WTC11 (cell line): ENCODE results near the gene NECAB2. TPM values are rescaled to one million over a fixed set of nuclear protein-coding genes. Genes with fewer than 3 reads are reported as not detected.
A peak's percentile ranks its signal among the peaks of the same experiment; 100 is the strongest.

ENCODE experiments used
- ATAC-seq: fragments of 200-7000 bp; cut with Tn5 transposase; 2 replicates; pipeline ENCODE4 v1.10.0; 2021; ENCODE audit warnings: mild to moderate bottlenecking, moderate library complexity
- CTCF ChIA-PET: fragments of 300-600 bp; sonication (Branson Sonifier 250); formaldehyde crosslinking; loops from one replicate; lab custom pipeline; 2021; ENCODE audit warnings: antibody characterized with exemption; lab: Charles Lee
- POLR2A ChIA-PET: fragments of 350-600 bp; sonication (Branson Sonifier 250); formaldehyde crosslinking; loops from one replicate; lab custom pipeline; 2021; ENCODE audit warnings: antibody characterized with exemption; lab: Charles Lee
- DNase-seq: peaks from one replicate; pipeline ENCODE4 v3.0.0; 2021; ENCODE audit warnings: low spot score
- H3K27ac Mint-ChIP-seq: 2 replicates; pipeline ENCODE4 v1.8.0; 2021; ENCODE audit warnings: mixed read lengths
- H3K27me3 Mint-ChIP-seq: 2 replicates; pipeline ENCODE4 v1.8.0; 2021; ENCODE audit warnings: low read depth, mild to moderate bottlenecking, moderate library complexity, mixed read lengths
- H3K36me3 Mint-ChIP-seq: 2 replicates; pipeline ENCODE4 v1.8.0; 2021; ENCODE audit warnings: mixed read lengths
- H3K4me1 Mint-ChIP-seq: 2 replicates; pipeline ENCODE4 v1.8.0; 2022; ENCODE audit warnings: mixed read lengths
- H3K4me3 Mint-ChIP-seq: 2 replicates; pipeline ENCODE4 v1.8.0; 2021; ENCODE audit warnings: mild to moderate bottlenecking, moderate library complexity, mixed read lengths
- H3K9me3 Mint-ChIP-seq: 2 replicates; pipeline ENCODE4 v1.8.0; 2021; ENCODE audit warnings: mixed read lengths
- CREB1 ChIP-seq: sonication (generic); formaldehyde crosslinking; IDR thresholded peaks from 2 replicates; pipeline ENCODE4 v1.8.0; 2023; ENCODE audit warnings: mild to moderate bottlenecking, missing genetic modification reagents
- CTCF ChIP-seq: fragments of 200-600 bp; IDR thresholded peaks from 2 replicates; pipeline ENCODE4 v1.8.0; 2022; ENCODE audit warnings: antibody characterized with exemption
- E2F1 ChIP-seq: sonication (generic); formaldehyde crosslinking; IDR thresholded peaks from 2 replicates; pipeline ENCODE4 v1.8.0; 2022; ENCODE audit warnings: mild to moderate bottlenecking, missing genetic modification reagents
- E2F5 ChIP-seq: sonication (generic); formaldehyde crosslinking; IDR thresholded peaks from 2 replicates; pipeline ENCODE4 v1.8.1; 2022; ENCODE audit warnings: mild to moderate bottlenecking, moderate library complexity, missing genetic modification reagents
- ETV6 ChIP-seq: sonication (generic); formaldehyde crosslinking; IDR thresholded peaks from 2 replicates; pipeline ENCODE4 v1.8.1; 2022; ENCODE audit warnings: mild to moderate bottlenecking, missing genetic modification reagents
- GABPB1 ChIP-seq: sonication (generic); formaldehyde crosslinking; IDR thresholded peaks from 2 replicates; pipeline ENCODE4 v1.8.1; 2023; ENCODE audit warnings: mild to moderate bottlenecking, missing genetic modification reagents
- GTF2I ChIP-seq: fragments of 250-450 bp; sonication (Bioruptor Pico); conservative IDR thresholded peaks from 2 replicates; pipeline ENCODE4 v1.4.0; 2021; ENCODE audit warnings: mild to moderate bottlenecking
- HMGA2 ChIP-seq: fragments of 250-450 bp; sonication (Bioruptor Pico); IDR thresholded peaks from 2 replicates; pipeline ENCODE4 v1.4.0; 2021; ENCODE audit warnings: mild to moderate bottlenecking, moderate library complexity
- MLX ChIP-seq: sonication (generic); formaldehyde crosslinking; IDR thresholded peaks from 2 replicates; pipeline ENCODE4 v1.8.1; 2023; ENCODE audit warnings: mild to moderate bottlenecking, missing genetic modification reagents, moderate library complexity
- MYBL2 ChIP-seq: sonication (generic); formaldehyde crosslinking; IDR thresholded peaks from 2 replicates; pipeline ENCODE4 v1.8.1; 2023; ENCODE audit warnings: mild to moderate bottlenecking, moderate library complexity, missing genetic modification reagents
- NFE2L1 ChIP-seq: sonication (generic); formaldehyde crosslinking; IDR thresholded peaks from 2 replicates; pipeline ENCODE4 v1.8.1; 2023; ENCODE audit warnings: missing genetic modification reagents
- PRRX2 ChIP-seq: fragments of 250-450 bp; sonication (Bioruptor Pico); IDR thresholded peaks from 2 replicates; pipeline ENCODE4 v1.8.0; 2021; ENCODE audit warnings: mild to moderate bottlenecking
- SOX15 ChIP-seq: fragments of 250-450 bp; sonication (Bioruptor Pico); IDR thresholded peaks from 2 replicates; pipeline ENCODE4 v1.9.0; 2021; ENCODE audit warnings: mild to moderate bottlenecking
- SP1 ChIP-seq: sonication (generic); formaldehyde crosslinking; conservative IDR thresholded peaks from 2 replicates; pipeline ENCODE4 v1.8.1; 2022; ENCODE audit warnings: missing genetic modification reagents
- TCF7 ChIP-seq: sonication (generic); formaldehyde crosslinking; IDR thresholded peaks from 2 replicates; pipeline ENCODE4 v1.8.0; 2022; ENCODE audit warnings: mild to moderate bottlenecking, low read depth, missing genetic modification reagents, moderate library complexity
- ZNF232 ChIP-seq: sonication (generic); formaldehyde crosslinking; IDR thresholded peaks from 2 replicates; pipeline ENCODE4 v1.8.0; 2022; ENCODE audit warnings: mild to moderate bottlenecking, missing genetic modification reagents
- ZNF317 ChIP-seq: sonication (generic); formaldehyde crosslinking; IDR thresholded peaks from 2 replicates; pipeline ENCODE4 v1.8.1; 2023; ENCODE audit warnings: low read depth, mild to moderate bottlenecking, moderate library complexity, missing genetic modification reagents, borderline replicate concordance
- ZNF532 ChIP-seq: fragments of 250-450 bp; sonication (Bioruptor Pico); IDR thresholded peaks from 2 replicates; pipeline ENCODE4 v1.9.0; 2021; ENCODE audit warnings: mild to moderate bottlenecking, borderline replicate concordance
- ZNF671 ChIP-seq: fragments of 250-450 bp; sonication (Bioruptor Pico); IDR thresholded peaks from 2 replicates; pipeline ENCODE4 v1.8.0; 2021; ENCODE audit warnings: mild to moderate bottlenecking
- ZSCAN18 ChIP-seq: fragments of 250-450 bp; sonication (Bioruptor Pico); IDR thresholded peaks from 2 replicates; pipeline ENCODE4 v2.1.2; 2022; ENCODE audit warnings: mild to moderate bottlenecking, moderate library complexity
- total RNA-seq: library from RNA; stranded (reverse); gene quantifications from 3 replicates; pipeline ENCODE4 v1.2.3, GENCODE V29; 2021

Gene NECAB2
- total RNA-seq, 1 experiment from 2014 or later, result 2.9 TPM

GRCh38 chr16:83942815-83943515, 25.1 kb upstream of the NECAB2 start:
- no peak overlapping the region for H3K4me3 Mint-ChIP-seq
- POLR2A ChIA-PET, result no interaction called here
- no peaks in the 10 kb centered on the region for H3K9me3 Mint-ChIP-seq
- peaks cover 7% of the 10 kb centered on the region; the same call in 1 of the 2 replicates for H3K4me1 Mint-ChIP-seq
- DNase-seq (no peak), ATAC-seq (no peak)
- no peak overlapping the region; the same call in 1 of the 2 replicates for H3K27ac Mint-ChIP-seq
- H3K27me3 Mint-ChIP-seq, result no peaks in the 10 kb centered on the region; the same call in 1 of the 2 replicates
- no peaks in the 10 kb centered on the region for H3K36me3 Mint-ChIP-seq
- TF ChIP-seq ZNF671 (CRISPR knock-in tag) (no peak), GABPB1 (CRISPR knock-in tag) (peak; percentile 89), SOX15 (CRISPR knock-in tag) (no peak), TCF7 (CRISPR knock-in tag) (no peak), PRRX2 (CRISPR knock-in tag) (no peak), ETV6 (no peak)
- CTCF ChIA-PET, result interaction anchor here (1.7 kb wide), 1 partner anchor 14 kb away, joined by 12 read pairs; no protein-coding TSS in a partner anchor

GRCh38 chr16:83943516-83944050, 24.5 kb upstream of the NECAB2 start:
- ChIA-PET CTCF (interaction anchor here (1.2 to 1.7 kb wide), 2 partner anchors 10 to 13 kb away, joined by 5 to 12 read pairs; no protein-coding TSS in a partner anchor), POLR2A (interaction anchor here (0.6 kb wide), 1 partner anchor 284 kb away, joined by 3 read pairs; no protein-coding TSS in a partner anchor)
- TF ChIP-seq E2F5 (CRISPR knock-in tag) (no peak), ZNF232 (CRISPR knock-in tag) (no peak), MLX (CRISPR knock-in tag) (no peak), ZSCAN18 (CRISPR knock-in tag) (no peak)
- no peak for ATAC-seq
- H3K36me3 Mint-ChIP-seq, result no peaks in the 10 kb centered on the region
- H3K27ac Mint-ChIP-seq, result no peak overlapping the region
- no peak for DNase-seq
- no peaks in the 10 kb centered on the region for H3K9me3 Mint-ChIP-seq
- H3K4me1 Mint-ChIP-seq, result peaks cover 7% of the 10 kb centered on the region; the same call in 1 of the 2 replicates
- no peak overlapping the region for H3K4me3 Mint-ChIP-seq
- H3K27me3 Mint-ChIP-seq, result no peaks in the 10 kb centered on the region; the same call in 1 of the 2 replicates

GRCh38 chr16:83945587-83945986, 22.5 kb upstream of the NECAB2 start:
- Mint-ChIP-seq H3K4me3 (no peak overlapping the region), H3K27ac (no peak overlapping the region), H3K4me1 (peaks cover 3% of the 10 kb centered on the region; the same call in 1 of the 2 replicates), H3K9me3 (no peaks in the 10 kb centered on the region), H3K27me3 (no peaks in the 10 kb centered on the region; the same call in 1 of the 2 replicates), H3K36me3 (no peaks in the 10 kb centered on the region)
- ATAC-seq, result no peak
- CTCF ChIA-PET, result no interaction called here
- POLR2A ChIA-PET, result no interaction called here
- DNase-seq, result no peak
- TF ChIP-seq SP1 (CRISPR knock-in tag), result no peak
- TF ChIP-seq GTF2I (CRISPR knock-in tag), result no peak
- no peak for TF ChIP-seq MYBL2
- TF ChIP-seq CTCF, result no peak
- TF ChIP-seq CREB1 (CRISPR knock-in tag), result no peak
- TF ChIP-seq E2F1 (CRISPR knock-in tag), result no peak
- no peak for TF ChIP-seq E2F5 (CRISPR knock-in tag)
- no peak for TF ChIP-seq HMGA2 (CRISPR knock-in tag)
- TF ChIP-seq ZNF317 (CRISPR knock-in tag), result no peak
- TF ChIP-seq NFE2L1, result no peak
- TF ChIP-seq ZNF532 (CRISPR knock-in tag), result no peak
